ENCODE data around the gene TOP3B.

GRCh38 chr22:21972806-21973205, 9.8 kb downstream of the TOP3B start:
- TF ChIP-seq CTCF (IDR thresholded peaks at IDR 0.05; ENCODE audit: poor library complexity, severe bottlenecking): no peak
- TF ChIP-seq TAF1 (IDR thresholded peaks at IDR 0.05; ENCODE audit: low read depth): no peak
- TF ChIP-seq EZH2 (IDR thresholded peaks at IDR 0.05; ENCODE audit: borderline replicate concordance, insufficient read depth, low read length, poor library complexity, severe bottlenecking): no peak
- TF ChIP-seq POLR2AphosphoS5 (IDR thresholded peaks at IDR 0.05): no peak
- TF ChIP-seq RAD21 (conservative IDR thresholded peaks at IDR 0.05): no peak
- TF ChIP-seq MXI1 (conservative IDR thresholded peaks at IDR 0.05; ENCODE audit: poor library complexity, severe bottlenecking): no peak
- TF ChIP-seq SMC3 (conservative IDR thresholded peaks at IDR 0.05; ENCODE audit: poor library complexity): no peak
- no peak for TF ChIP-seq REST (IDR thresholded peaks at IDR 0.05; ENCODE audit: borderline replicate concordance)
- no peak for TF ChIP-seq EP300 (conservative IDR thresholded peaks at IDR 0.05; ENCODE audit: poor library complexity, severe bottlenecking)

All from neural cell (in vitro differentiated cells).